Esophagus squamous epithelium (tissue), 4 donors: ENCODE data around the gene RAB11FIP3.

Experiments
- POLR2A ChIP-seq, 4 donors: fragments of 450-650 bp; IDR thresholded peaks; one replicate each; pipeline ENCODE4 v1.6.1; 2017; ENCODE audit warnings: antibody characterized with exemption in 4 of 4, mild to moderate bottlenecking in 4 of 4, moderate library complexity in 3 of 4
- TF ChIP-seq, protein P1 (sequence below), 6 experiments: fragments of 450-650 bp in 4 of 6; fragments of 200-600 bp in 2 of 6; sonication (generic) in 2 of 6; IDR thresholded peaks; one replicate each; pipeline ENCODE4 v1.5.1; 2016 to 2019; ENCODE audit warnings: antibody characterized with exemption in 6 of 6, mild to moderate bottlenecking in 4 of 6, moderate library complexity in 4 of 6

DNA sequence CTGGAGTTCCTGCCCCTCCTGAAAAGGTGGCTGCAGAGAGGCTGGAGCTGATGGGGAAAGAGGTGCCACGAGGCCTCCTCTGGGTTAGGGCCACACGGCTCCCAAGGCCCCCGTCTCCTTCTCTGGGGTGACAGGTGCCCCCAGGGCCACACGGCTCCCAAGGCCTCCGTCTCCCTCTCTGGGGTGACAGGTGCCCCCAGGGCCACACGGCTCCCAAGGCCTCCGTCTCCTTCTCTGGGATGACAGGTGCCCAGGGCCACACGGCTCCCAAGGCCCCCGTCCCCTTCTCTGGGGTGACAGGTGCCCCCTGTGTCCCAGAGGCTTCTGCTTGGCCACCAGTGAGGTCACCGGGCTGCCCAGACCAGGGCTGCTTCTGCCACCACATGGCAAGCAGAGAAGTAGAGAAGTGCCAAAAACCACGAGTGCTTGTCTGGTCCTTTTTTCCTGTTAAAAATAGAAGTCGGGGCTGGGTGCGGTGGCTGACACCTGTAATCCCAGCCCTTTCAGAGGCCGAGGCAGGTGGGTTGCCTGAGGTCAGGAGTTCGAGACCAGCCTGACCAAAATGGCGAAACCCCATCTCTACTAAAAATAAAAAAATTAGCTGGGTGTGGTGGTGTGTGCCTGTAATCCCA lies 106.2 kb downstream of the RAB11FIP3 start:
- TF ChIP-seq, protein P1, sequence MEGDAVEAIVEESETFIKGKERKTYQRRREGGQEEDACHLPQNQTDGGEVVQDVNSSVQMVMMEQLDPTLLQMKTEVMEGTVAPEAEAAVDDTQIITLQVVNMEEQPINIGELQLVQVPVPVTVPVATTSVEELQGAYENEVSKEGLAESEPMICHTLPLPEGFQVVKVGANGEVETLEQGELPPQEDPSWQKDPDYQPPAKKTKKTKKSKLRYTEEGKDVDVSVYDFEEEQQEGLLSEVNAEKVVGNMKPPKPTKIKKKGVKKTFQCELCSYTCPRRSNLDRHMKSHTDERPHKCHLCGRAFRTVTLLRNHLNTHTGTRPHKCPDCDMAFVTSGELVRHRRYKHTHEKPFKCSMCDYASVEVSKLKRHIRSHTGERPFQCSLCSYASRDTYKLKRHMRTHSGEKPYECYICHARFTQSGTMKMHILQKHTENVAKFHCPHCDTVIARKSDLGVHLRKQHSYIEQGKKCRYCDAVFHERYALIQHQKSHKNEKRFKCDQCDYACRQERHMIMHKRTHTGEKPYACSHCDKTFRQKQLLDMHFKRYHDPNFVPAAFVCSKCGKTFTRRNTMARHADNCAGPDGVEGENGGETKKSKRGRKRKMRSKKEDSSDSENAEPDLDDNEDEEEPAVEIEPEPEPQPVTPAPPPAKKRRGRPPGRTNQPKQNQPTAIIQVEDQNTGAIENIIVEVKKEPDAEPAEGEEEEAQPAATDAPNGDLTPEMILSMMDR (IDR thresholded peaks at IDR 0.05), result no peak
- no peak for TF ChIP-seq POLR2A (IDR thresholded peaks at IDR 0.05)
